Measurements from ENCODE around the gene UBR3.
"Not testable (repeated sequence)": the region's sequence is repeated elsewhere in the genome, so short reads cannot be mapped to it uniquely, and the experiment has no call there.

The UBR3 gene

DNA sequence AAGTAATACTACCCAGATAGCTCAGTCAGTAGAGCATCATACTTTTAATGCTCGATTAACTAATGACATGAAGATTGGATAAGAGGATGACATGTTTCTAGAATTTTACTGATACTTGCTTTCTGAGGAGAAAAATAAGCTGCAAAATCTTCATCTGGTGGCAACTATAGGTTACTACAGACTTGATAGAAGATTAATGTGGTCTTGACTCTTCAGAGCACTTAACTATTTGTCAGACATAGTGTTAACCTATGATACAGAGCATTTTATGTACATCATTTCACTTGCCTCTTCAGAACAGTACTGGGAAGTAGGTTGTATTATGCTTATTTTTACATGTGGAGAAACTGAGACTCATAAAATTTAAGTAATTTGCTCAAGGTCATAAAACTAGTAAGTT is 83.9 kb downstream of the UBR3 start:
- Histone ChIP-seq H3K9ac (ENCODE audit: low read length) (no peak overlapping the region), H3K4me1 (ENCODE audit: control insufficient read depth, low read depth, low read length) (no peaks in the 10 kb centered on the region), H3K36me3 (ENCODE audit: control insufficient read depth, low read depth, low read length) (peaks cover under 1% of the 10 kb centered on the region), H3K27me3 (ENCODE audit: control insufficient read depth, insufficient read depth, low read length) (no peaks in the 10 kb centered on the region), H3K9me3 (ENCODE audit: control insufficient read depth, low read depth, low read length) (no peaks in the 10 kb centered on the region), H3K4me3 (ENCODE audit: low read length) (no peak overlapping the region), H3K27ac (ENCODE audit: low read length) (no peak overlapping the region)

DNA sequence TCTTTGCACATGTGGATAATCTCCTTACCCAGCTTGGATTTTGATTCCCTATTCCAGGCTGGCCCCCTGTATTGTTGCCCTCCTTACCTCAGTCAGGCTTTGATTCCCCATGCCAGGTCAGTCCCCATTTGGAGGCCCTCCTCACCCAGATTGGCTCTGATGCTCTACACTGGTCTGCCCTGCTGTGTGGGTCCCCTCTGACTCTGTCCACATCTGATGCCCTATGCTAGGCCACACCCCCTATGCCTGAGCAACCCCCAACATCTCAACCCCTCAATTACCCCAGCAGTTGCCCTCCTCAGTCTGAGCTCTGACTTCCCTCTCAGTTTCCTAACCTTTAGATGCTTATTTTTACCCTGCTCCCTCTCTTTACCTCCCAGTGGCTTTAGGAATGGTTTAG is 89.4 kb downstream of the UBR3 start:
- H3K36me3 ChIP-seq (ENCODE audit: control insufficient read depth, low read depth, low read length), result no peaks in the 10 kb centered on the region
- H3K4me1 ChIP-seq (ENCODE audit: control insufficient read depth, low read depth, low read length), result no peaks in the 10 kb centered on the region
- H3K9ac ChIP-seq (ENCODE audit: low read length), result no peak overlapping the region
- H3K27ac ChIP-seq (ENCODE audit: low read length), result no peak overlapping the region
- H3K9me3 ChIP-seq (ENCODE audit: control insufficient read depth, low read depth, low read length), result no peaks in the 10 kb centered on the region
- no peaks in the 10 kb centered on the region for H3K27me3 ChIP-seq (ENCODE audit: control insufficient read depth, insufficient read depth, low read length)
- no peak overlapping the region for H3K4me3 ChIP-seq (ENCODE audit: low read length)

DNA sequence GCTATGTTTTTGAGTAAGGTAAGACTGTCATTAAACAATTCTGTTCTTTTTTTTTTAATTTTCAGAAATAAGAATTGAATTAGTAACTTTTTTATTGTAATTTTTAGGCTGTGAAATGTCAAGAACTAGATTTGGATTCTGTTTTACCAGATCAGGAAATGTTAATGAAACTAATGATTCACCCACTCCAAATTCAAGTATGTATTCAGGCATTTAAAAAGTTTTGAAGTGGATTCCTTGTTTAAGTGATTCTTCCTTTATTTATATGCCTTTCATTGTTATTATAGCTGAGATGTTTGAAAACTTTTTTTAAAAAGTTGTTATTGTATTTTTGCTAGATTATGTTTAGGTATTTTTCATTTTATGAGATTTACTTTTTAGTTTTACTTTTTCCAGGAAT is 96.7 kb downstream of the UBR3 start:
- no peak overlapping the region for H3K27ac ChIP-seq (ENCODE audit: low read length)
- H3K36me3 ChIP-seq (ENCODE audit: control insufficient read depth, low read depth, low read length), result no peaks in the 10 kb centered on the region
- H3K9ac ChIP-seq (ENCODE audit: low read length), result no peak overlapping the region
- H3K4me1 ChIP-seq (ENCODE audit: control insufficient read depth, low read depth, low read length), result no peaks in the 10 kb centered on the region
- no peak overlapping the region for H3K4me3 ChIP-seq (ENCODE audit: low read length)
- H3K9me3 ChIP-seq (ENCODE audit: control insufficient read depth, low read depth, low read length), result no peaks in the 10 kb centered on the region
- H3K27me3 ChIP-seq (ENCODE audit: control insufficient read depth, insufficient read depth, low read length), result no peaks in the 10 kb centered on the region

DNA sequence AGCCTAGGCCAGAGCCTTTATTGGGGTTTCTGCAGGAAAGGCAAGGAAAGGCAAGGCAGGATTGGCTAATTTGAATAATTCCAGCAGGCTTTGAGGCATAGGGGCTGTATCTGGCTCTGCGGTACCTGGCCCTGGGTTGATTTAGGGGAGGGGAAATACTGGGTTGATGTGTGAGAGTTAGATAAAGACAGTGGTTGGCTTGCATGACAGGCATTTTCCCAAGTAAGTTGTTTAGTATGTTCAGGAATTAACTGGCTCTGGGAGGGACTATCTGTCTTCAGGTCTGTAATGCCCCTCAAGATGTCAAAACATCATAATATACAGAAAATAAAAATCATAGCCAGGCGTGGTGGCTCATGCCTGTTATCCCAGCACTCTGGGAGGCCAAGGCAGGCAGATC is 98.7 kb downstream of the UBR3 start:
- no peaks in the 10 kb centered on the region for H3K4me1 ChIP-seq (ENCODE audit: control insufficient read depth, low read depth, low read length)
- H3K4me3 ChIP-seq (ENCODE audit: low read length), result no peak overlapping the region
- H3K9ac ChIP-seq (ENCODE audit: low read length), result no peak overlapping the region
- H3K27me3 ChIP-seq (ENCODE audit: control insufficient read depth, insufficient read depth, low read length), result no peaks in the 10 kb centered on the region
- H3K27ac ChIP-seq (ENCODE audit: low read length), result no peak overlapping the region
- no peaks in the 10 kb centered on the region for H3K9me3 ChIP-seq (ENCODE audit: control insufficient read depth, low read depth, low read length)
- H3K36me3 ChIP-seq (ENCODE audit: control insufficient read depth, low read depth, low read length), result no peaks in the 10 kb centered on the region

DNA sequence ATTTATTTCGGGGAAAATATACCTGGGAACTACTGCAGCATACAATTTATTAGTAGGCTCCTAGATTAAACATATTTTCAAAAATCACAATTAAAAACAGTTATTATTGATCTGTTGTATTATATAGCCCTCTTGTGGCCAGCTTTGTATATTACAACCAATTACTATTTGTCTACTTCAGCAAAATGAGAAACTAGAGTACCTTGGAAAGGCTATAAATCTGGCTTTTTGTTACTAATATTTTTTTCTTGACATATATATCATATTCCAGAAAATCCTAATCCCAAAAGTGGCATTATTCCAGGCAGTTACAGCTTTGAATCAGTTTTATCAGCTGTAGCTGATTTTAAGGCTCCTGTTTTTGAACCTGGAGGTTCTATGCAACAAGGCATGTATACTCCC is 101.2 kb downstream of the UBR3 start:
- H3K4me1 ChIP-seq (ENCODE audit: control insufficient read depth, low read depth, low read length), result no peaks in the 10 kb centered on the region
- no peaks in the 10 kb centered on the region for H3K27me3 ChIP-seq (ENCODE audit: control insufficient read depth, insufficient read depth, low read length)
- H3K36me3 ChIP-seq (ENCODE audit: control insufficient read depth, low read depth, low read length), result no peaks in the 10 kb centered on the region
- no peak overlapping the region for H3K9ac ChIP-seq (ENCODE audit: low read length)
- no peak overlapping the region for H3K4me3 ChIP-seq (ENCODE audit: low read length)
- no peaks in the 10 kb centered on the region for H3K9me3 ChIP-seq (ENCODE audit: control insufficient read depth, low read depth, low read length)
- no peak overlapping the region for H3K27ac ChIP-seq (ENCODE audit: low read length)

DNA sequence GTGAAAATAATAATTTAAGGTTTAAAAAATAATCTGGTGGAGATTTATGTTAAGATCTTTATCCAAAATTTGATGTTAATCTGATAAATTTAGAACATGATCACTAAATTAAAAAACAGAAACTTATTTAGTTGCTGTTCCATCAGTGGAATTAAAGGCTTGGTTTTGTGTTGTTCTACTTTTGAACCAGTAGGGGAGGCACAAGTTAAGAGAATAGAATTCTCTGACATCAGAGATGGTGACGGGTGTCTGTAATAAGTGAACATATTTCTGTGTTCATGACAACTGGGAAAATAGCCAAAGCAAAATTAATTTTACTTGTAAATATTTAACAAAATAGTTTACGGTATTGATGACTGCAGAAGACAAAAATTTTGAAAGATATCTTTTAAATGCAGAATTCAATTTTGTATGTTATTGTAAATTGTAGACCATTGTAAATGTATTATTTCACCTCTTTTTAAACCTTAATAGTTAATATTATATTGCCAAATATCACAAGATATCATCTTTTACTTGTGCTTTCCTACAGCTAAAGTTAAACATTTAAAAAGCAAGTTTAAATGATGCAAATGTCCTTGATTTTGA is 106.0 kb downstream of the UBR3 start:
- Histone ChIP-seq H3K4me1 (ENCODE audit: control insufficient read depth, low read depth, low read length) (no peaks in the 10 kb centered on the region), H3K36me3 (ENCODE audit: control insufficient read depth, low read depth, low read length) (no peaks in the 10 kb centered on the region), H3K27ac (ENCODE audit: low read length) (no peak overlapping the region), H3K4me3 (ENCODE audit: low read length) (no peak overlapping the region), H3K9ac (ENCODE audit: low read length) (no peak overlapping the region), H3K9me3 (ENCODE audit: control insufficient read depth, low read depth, low read length) (no peaks in the 10 kb centered on the region), H3K27me3 (ENCODE audit: control insufficient read depth, insufficient read depth, low read length) (no peaks in the 10 kb centered on the region)

DNA sequence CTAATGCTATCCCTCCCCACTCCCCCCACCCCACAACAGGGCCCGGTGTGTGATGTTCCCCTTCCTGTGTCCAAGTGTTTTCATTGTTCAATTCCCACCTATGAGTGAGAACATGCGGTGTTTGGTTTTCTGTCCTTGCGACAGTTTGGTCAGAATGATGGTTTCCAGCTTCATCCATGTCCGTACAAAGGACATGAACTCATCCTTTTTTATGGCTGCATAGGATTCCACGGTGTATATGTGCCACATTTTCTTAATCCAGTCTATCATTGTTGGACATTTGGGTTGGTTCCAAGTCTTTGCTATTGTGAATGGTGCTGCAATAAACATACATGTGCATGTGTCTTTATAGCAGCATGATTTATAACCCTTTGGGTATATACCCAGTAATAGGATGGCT is 109.4 kb downstream of the UBR3 start:
- H3K4me1 ChIP-seq (ENCODE audit: control insufficient read depth, low read depth, low read length); H3K36me3 ChIP-seq (ENCODE audit: control insufficient read depth, low read depth, low read length); H3K27me3 ChIP-seq (ENCODE audit: control insufficient read depth, insufficient read depth, low read length); H3K27ac ChIP-seq (ENCODE audit: low read length); H3K9ac ChIP-seq (ENCODE audit: low read length); H3K9me3 ChIP-seq (ENCODE audit: control insufficient read depth, low read depth, low read length); H3K4me3 ChIP-seq (ENCODE audit: low read length): not testable (repeated sequence)

DNA sequence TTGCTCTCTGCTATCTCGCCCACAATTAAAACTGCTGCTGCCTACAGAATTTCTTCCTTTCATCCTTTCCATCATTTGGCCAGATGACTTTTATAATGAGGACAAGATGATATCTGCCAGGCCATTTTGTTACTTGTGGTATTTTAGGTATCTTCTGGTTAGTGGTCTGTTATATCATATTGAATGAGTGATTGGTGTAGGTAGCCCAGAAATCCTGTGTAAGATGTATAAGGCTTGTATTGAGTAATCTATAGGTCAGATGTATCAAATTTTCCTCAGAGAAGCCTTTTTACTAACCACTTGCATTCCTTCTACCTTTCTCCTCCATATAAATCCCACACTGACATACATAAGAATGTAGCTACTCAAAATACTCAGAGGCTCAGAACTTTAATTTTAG is 118.3 kb downstream of the UBR3 start:
- peaks cover 9% of the 10 kb centered on the region for H3K36me3 ChIP-seq (ENCODE audit: control insufficient read depth, low read depth, low read length)
- H3K27me3 ChIP-seq (ENCODE audit: control insufficient read depth, insufficient read depth, low read length), result no peaks in the 10 kb centered on the region
- H3K4me3 ChIP-seq (ENCODE audit: low read length), result no peak overlapping the region
- H3K27ac ChIP-seq (ENCODE audit: low read length), result no peak overlapping the region
- H3K4me1 ChIP-seq (ENCODE audit: control insufficient read depth, low read depth, low read length), result no peaks in the 10 kb centered on the region
- H3K9me3 ChIP-seq (ENCODE audit: control insufficient read depth, low read depth, low read length), result no peaks in the 10 kb centered on the region
- H3K9ac ChIP-seq (ENCODE audit: low read length), result no peak overlapping the region

DNA sequence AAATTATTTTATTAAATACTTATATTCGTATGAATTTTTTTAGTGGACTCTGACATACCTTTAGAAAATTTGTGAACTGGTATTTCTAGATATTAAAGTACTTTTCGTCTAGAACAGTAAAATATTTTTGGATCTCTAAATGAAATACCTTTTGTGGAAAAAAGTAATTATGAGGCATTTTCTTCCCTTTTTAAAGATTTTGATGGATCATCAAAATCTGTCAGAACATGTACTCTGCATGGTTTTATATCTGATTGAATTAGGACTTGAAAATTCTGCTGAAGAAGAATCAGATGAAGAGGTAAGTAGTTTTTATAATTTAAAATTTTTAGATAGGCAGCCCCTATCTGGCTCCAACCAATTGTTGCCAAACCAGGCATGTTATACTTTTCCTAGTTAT is 118.8 kb downstream of the UBR3 start:
- Histone ChIP-seq H3K4me1 (ENCODE audit: control insufficient read depth, low read depth, low read length) (no peaks in the 10 kb centered on the region), H3K36me3 (ENCODE audit: control insufficient read depth, low read depth, low read length) (peaks cover 9% of the 10 kb centered on the region), H3K4me3 (ENCODE audit: low read length) (no peak overlapping the region), H3K9me3 (ENCODE audit: control insufficient read depth, low read depth, low read length) (no peaks in the 10 kb centered on the region), H3K27me3 (ENCODE audit: control insufficient read depth, insufficient read depth, low read length) (no peaks in the 10 kb centered on the region), H3K9ac (ENCODE audit: low read length) (no peak overlapping the region), H3K27ac (ENCODE audit: low read length) (no peak overlapping the region)

DNA sequence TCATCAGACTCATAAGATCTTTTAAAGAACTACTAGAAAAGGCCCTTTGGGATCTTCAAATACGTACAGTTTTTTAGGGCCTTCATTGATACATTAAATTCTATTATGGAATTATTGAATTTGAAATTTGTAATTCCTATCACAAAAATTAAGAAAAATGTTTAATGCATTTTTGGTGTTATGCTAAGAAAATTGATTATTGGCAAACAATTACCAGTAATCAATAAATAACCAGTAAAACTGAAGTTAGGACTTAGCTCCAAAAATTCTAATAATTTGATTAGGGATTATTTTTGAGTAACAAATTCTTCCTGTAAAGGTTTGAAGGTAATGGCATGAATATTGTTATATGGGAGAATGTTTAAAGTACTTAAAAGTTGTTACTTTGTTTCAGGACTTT is 119.3 kb downstream of the UBR3 start:
- Histone ChIP-seq H3K36me3 (ENCODE audit: control insufficient read depth, low read depth, low read length) (peaks cover 9% of the 10 kb centered on the region), H3K9ac (ENCODE audit: low read length) (no peak overlapping the region), H3K4me3 (ENCODE audit: low read length) (no peak overlapping the region), H3K27ac (ENCODE audit: low read length) (no peak overlapping the region), H3K27me3 (ENCODE audit: control insufficient read depth, insufficient read depth, low read length) (no peaks in the 10 kb centered on the region), H3K9me3 (ENCODE audit: control insufficient read depth, low read depth, low read length) (no peaks in the 10 kb centered on the region), H3K4me1 (ENCODE audit: control insufficient read depth, low read depth, low read length) (no peaks in the 10 kb centered on the region)

DNA sequence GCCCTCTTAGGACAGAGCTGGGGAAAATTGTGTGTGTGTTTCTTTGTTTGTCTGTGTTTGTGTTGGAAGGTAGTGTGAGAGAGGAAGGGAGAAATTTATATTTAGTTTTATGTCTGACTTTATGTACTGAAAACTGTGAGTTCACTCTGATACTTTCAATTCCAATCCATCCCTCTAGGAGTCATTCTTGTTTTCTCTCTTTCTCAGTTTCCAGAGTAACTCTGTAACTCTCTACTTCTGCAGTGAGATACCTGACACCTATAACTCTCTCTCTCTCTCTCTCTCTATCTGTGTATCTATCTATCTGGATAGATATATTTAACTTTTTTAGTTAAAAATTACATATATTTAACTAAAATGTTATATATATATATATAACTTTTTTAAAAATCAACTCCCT is 128.7 kb downstream of the UBR3 start:
- Histone ChIP-seq H3K4me3 (ENCODE audit: low read length) (no peak overlapping the region), H3K27me3 (ENCODE audit: control insufficient read depth, insufficient read depth, low read length) (no peaks in the 10 kb centered on the region), H3K9ac (ENCODE audit: low read length) (no peak overlapping the region), H3K27ac (ENCODE audit: low read length) (no peak overlapping the region), H3K9me3 (ENCODE audit: control insufficient read depth, low read depth, low read length) (no peaks in the 10 kb centered on the region), H3K4me1 (ENCODE audit: control insufficient read depth, low read depth, low read length) (no peaks in the 10 kb centered on the region), H3K36me3 (ENCODE audit: control insufficient read depth, low read depth, low read length) (peaks cover 6% of the 10 kb centered on the region)

DNA sequence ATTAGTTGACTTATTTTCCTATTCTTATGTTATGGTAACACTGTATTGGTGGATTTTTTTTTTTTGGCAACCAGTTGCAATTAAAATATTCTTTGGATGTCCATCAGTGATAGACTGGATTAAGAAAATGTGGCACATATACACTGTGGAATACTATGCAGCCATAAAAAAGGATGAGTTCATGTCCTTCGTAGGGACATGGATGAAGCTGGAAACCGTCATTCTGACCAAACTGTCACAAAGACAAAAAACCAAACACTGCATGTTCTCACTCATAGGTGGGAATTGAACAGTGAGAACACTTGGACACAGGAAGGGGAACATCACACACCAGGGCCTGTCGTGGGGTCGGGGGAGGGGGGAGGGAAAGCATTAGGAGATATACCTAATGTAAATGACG is 130.0 kb downstream of the UBR3 start:
- not testable (repeated sequence) for H3K27me3 ChIP-seq (ENCODE audit: control insufficient read depth, insufficient read depth, low read length); H3K9me3 ChIP-seq (ENCODE audit: control insufficient read depth, low read depth, low read length); H3K4me3 ChIP-seq (ENCODE audit: low read length); H3K36me3 ChIP-seq (ENCODE audit: control insufficient read depth, low read depth, low read length); H3K4me1 ChIP-seq (ENCODE audit: control insufficient read depth, low read depth, low read length); H3K27ac ChIP-seq (ENCODE audit: low read length); H3K9ac ChIP-seq (ENCODE audit: low read length)
